Esophagus muscularis mucosa (tissue), 3 donors: ENCODE data around the gene SFT2D3.

Source experiments
- EP300 ChIP-seq: sonication (generic); formaldehyde crosslinking; IDR thresholded peaks from one replicate; pipeline ENCODE4 v1.6.1; 2017; ENCODE audit warnings: antibody characterized with exemption
- TF ChIP-seq, protein P1 (sequence below), 3 experiments: fragments of 200-600 bp in 2 of 3; fragments of 450-650 bp in 1 of 3; sonication (generic) in 2 of 3; IDR thresholded peaks; one replicate each; pipeline ENCODE4 v1.5.1; 2017 to 2019; ENCODE audit warnings: antibody characterized with exemption in 3 of 3, mild to moderate bottlenecking in 2 of 3, moderate library complexity in 1 of 3

DNA sequence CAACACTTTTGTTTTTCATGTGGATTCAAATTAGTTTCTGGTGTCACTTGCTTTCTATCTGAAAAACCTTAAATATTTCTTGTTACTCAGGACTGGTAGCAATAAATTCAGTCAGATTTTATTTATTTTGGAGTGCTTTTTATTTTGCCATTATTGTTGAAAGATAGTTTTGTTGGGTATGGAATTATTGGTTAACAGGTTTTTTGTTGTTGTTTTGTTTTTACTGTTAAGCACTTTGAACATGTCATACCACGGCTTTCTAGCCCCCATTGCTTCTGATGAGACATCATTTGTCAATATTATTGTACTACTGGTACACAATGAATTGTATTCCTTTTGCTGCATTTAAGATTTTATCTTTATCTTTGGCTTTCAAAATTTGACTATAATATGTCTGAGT is 12.9 kb upstream of the SFT2D3 start:
- TF ChIP-seq, protein P1, sequence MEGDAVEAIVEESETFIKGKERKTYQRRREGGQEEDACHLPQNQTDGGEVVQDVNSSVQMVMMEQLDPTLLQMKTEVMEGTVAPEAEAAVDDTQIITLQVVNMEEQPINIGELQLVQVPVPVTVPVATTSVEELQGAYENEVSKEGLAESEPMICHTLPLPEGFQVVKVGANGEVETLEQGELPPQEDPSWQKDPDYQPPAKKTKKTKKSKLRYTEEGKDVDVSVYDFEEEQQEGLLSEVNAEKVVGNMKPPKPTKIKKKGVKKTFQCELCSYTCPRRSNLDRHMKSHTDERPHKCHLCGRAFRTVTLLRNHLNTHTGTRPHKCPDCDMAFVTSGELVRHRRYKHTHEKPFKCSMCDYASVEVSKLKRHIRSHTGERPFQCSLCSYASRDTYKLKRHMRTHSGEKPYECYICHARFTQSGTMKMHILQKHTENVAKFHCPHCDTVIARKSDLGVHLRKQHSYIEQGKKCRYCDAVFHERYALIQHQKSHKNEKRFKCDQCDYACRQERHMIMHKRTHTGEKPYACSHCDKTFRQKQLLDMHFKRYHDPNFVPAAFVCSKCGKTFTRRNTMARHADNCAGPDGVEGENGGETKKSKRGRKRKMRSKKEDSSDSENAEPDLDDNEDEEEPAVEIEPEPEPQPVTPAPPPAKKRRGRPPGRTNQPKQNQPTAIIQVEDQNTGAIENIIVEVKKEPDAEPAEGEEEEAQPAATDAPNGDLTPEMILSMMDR (IDR thresholded peaks at IDR 0.05) = no peak
- TF ChIP-seq EP300 = no peak
